ENCODE results near the gene DCAF4L1.

DCAF4L1 gene

DNA sequence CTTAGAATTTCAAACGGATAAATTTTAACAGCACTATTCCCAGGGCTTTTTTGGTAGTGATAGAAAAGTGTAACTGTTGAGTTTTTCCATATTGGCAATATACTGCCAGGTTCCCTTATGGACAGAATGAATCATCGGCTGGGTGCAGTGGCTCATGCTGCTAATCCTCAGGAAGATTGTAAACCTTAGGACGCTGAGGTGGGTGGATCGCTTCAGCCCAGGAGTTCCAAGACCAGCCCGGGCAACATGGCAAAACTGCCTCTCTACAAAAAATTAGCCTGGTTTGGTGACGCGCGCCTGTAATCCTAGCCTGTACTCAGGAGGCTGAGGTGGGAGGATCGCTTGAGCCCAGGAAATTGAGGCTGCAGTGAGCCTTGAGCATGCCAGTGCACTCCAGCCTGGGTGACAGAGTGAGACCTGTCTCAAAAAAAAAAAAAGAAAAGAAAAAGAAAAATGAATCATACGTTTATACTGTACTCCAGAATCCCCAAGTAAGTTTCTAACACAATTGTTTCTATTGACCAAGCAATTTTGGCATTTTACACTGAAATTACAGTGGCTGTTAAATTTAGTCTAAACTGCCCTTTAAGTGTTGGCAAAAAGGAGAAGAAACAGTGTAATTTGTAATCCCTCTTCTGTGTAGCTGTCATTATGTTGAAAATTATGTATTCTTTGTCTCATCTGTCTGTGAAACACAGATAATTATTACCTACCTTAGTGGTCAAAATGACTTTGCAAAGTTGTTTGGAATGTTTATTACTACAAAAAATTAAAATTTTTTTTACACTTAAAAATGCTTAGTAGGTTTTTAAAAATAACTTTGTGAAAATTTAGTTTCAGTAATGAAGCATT lies 10.6 kb downstream of the DCAF4L1 start:
- DNase-seq, result no peak

DNA sequence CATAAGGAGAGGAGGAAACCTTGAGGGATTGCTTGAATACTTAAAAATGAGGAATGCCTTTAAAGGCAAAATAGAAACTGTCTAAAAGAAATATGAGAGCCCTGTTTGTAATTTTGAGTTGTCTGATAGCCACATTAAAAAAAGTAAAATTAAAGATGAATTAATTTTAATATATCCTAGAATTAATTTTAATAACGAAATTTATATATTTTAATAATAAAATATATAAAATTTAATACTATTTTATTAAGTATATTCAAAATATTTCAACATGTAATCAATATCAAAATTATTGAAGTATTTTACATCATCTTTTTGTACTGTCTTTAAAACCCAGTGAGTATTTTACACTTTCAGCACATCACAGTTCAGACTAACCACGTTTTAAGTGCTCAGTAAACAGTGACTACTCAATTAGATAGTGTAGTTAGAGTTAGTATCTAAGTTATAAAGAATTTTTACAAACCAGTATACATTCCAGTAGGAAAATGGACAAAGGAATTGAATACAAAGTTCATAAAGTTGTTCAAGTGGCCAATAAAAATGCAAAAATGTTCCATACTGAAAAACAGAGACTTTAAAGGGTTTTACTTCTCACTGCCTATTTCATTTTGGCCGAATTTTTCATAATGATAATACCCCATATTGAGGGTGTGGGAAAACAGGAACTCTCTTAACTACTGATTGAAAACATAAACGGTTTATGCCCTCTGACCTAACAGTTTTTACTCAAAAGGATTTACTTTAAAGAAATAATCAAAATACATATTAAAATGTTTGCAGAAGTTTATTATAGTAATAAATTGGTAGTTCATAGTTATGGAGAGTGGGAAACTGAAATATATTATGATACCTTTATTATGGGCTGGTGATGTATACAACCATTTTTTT lies 11.7 kb downstream of the DCAF4L1 start:
- DNase-seq, result no peak

GRCh38 chr4:41994461-41994985 lies 13.0 kb downstream of the DCAF4L1 start:
- no peak for DNase-seq

DNA sequence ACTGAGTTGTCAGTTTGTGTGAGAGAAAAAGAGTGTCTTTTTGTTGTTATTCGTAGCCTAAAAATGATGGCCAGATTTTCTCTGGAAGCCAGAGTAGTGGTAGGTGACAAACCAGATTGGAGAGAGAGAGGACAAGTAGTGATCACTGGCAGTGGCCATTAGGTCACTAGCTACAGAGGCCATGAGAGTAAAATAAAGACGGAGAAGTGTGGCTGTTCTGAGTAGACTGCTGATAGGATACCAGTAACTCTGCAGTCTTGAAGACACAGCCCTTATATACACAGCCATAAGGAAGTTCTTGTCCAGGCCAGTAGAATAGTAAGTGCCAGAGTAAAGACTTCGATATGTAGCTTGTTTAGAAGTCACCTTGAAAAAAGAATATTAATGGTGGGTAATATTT lies 16.5 kb downstream of the DCAF4L1 start:
- DNase-seq, result no peak

DNA sequence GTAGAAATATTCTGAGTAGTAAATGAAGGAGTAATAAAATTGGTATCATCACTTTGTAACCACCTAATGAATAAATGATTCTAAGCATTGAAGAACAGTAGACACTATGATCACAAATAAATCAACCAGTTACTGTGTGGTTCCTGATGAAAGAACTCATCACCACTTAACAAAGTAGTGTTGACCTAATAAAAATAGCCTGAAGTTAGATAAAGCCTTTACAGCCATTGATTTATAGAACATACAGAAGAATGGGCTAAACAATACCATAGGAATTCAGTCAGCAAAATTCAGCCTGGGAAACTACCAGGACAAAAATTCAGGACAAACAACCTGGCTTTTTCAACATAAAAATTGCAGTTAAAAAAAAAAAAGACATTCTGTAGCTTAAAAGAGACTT lies 17.8 kb downstream of the DCAF4L1 start:
- no peak for DNase-seq

DNA sequence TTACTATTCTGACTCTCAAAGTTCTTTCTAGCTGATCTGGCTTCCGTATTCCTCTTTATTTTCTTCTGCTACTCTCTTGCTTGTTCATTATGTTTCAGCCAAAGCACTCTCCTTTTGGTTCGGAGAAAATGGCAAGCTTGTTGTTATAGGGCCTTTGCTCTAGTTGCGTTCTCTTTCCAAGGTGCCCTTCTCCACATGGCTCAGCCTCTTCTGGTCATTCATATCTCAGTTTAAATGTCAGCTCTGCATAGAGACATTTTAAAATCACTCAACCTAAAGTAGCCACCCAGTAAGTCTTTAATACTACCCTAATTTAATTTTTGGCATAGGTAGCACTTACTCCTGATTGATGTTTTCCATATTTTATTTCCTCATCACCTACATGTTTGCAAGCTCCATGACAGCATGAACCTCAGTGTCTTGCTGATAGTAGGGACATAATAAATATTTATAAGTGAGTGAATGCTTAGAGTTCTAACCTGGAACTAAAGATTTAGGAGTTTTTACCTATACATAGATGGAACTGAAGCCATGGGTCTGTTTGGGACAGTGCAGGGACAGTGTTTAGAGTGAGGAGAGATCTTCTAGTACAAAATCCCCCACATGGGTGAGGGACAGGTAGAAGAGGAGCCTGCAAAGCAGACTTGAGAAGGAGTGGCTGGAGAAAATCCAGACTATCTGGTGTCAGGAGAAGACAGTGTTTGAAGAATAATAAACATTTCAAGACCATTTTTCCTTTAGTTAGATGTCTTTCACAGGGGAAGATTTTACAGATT lies 26.6 kb downstream of the DCAF4L1 start:
- DNase-seq, result no peak

- DNase-seq, result no peak
Measured at GRCh38 chr4:42015438-42015837, 33.9 kb downstream of the DCAF4L1 start.

DNA sequence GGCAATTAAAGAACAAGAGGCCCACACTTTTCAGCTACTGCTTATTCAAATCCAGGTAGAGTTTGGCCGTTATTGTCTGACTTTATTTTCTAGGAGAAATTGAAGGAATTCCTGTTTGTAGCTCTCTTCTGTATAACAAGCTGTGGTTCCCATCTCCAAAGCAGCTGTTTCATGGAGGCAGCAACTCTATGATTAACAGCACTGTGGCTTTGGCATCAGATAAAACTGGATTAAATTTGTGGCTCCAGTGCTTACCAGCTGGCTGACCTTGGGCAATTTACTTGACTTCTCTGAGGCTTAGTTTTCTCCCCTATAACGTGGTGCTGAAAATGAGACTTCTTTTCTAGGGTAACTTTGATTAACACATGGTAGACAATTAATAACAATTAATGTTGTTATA lies 36.9 kb downstream of the DCAF4L1 start:
- DNase-seq, result no peak
